Fibroblast of skin of right quadriceps (primary cell): ENCODE data around the gene TMEM151B.

Experiments
- DNase-seq: peaks from one replicate; pipeline ENCODE4 v3.0.0-alpha.2; 2013

The TMEM151B gene

GRCh38 chr6:44233567-44234100 is 36.6 kb upstream of the TMEM151B start:
- no peak for DNase-seq

DNA sequence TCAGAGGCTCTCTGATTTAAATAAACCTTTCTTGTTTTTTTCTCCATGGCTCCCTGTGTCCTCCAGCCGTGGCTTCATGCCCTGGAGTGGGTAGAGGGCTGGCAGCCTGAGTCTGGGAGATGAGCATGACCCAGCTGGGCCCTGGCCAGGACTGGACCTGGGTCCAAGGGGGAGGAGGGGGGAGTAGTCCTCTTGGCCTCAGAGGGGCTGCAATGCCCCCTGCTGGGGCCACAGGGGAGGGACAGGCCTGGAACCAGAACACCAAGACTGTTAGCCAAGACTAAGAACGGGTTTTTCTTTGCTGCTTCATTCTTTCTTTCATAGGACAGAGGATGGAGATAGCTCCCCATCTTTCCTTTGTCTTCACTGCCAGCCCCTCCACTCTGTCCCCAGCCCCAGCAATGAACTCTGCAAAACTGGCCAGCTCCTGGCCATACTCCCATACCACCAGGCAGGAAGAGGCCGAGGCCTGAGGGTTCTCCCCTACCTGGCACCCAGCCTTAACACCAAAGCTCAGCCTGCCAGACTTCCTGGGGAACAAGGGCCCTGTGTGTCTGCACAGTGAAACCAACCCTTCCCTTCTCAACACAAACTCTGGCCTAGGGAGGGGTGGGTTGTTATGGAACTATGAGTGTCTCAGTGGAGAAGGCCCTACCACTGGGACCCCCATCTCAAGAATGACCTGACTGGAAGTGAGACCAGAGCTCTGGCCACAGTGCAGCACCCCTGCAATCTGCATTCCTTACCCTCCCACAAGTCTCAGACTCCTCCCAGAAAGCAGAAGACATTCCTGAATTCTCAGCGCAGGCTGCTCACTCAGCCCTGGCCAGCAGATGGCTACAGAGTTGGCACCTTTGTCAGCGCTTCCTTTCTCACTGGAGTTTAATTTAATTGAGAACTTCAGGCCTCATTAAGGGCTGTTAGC is 35.9 kb upstream of the TMEM151B start:
- peak; percentile 72 for DNase-seq

DNA sequence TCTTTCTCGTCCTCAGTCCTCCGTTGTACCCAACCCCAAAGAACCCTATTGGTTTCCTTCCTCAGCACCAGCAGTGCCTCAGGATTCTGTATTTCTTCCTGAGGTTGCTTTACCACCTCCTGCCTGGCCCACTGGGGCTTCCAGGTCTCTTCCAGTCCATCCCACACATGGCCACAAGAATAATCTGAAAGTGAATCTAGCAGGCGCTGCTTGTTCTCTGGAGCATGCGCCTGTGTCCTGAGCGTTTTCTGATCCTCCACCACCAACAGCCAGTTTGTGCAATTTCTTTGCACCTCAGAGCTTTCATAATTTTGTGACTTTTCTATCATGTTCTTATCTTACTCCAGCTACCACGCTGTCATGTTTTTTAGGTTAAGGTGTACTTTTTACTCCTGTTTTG is 35.0 kb upstream of the TMEM151B start:
- no peak for DNase-seq

DNA sequence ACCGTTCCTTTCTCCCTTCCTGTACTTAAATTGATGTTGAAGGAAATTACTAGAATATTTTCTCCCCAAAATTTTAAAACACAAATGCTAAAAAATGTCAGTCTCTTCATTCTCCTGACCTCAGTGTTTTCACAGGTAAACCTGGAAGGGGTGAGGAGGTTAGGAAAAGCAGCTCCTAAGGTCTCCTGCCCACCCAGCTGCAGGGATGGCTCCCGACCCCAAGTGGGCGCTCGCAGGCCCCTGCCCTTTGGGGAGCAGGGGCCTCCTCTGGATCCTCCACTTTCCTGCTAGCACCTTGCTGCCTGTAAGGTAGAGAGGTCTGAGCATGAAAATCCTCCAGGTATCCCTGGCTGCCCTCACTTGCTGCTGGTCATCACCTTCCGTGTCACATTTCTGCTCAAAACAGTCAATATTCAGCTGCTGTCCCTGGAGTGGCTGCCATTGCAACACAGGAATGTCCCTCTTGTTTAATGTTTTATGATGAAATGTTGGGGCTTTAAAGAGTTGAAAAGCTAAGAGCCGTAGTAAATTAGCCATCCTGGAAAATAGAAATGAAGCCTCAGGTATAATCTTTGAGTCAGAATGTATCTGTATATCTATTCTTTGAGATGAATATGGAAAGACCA is 34.2 kb upstream of the TMEM151B start:
- DNase-seq = no peak

- peak; percentile 91 for DNase-seq
These were observed 33.0 kb upstream of the TMEM151B start for GRCh38 chr6:44237021-44237812.

DNA sequence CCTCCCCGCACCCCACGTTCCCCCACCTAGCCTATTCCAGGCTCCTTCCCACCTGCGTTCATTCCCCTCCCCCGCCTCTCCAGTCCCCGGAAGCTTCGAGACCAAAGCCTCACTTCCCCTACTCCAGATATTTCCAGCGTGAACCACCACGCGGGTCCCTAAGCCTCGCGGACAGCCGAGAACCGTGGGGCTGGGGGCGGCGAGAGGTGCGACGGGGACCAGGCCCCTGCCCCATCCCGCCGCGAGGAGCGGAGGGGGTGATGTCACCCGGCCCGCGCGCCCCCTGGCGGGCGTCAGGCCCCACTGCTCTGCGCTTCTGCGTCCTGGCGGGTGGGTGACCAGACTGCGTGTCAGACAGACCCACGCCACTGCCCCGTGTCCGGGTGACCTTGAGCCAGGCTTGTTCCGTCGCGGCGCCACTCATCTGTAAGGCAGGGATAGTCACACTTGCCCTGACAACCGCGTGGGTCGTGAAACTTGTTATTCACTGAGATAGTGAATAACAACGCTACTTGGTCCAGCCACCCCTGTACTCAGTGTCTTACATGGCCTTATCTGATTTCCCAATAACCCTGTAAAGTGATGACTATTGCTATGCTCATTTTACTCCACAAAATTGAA is 32.3 kb upstream of the TMEM151B start:
- DNase-seq = peak; percentile 62

GRCh38 chr6:44238687-44239350 is 31.4 kb upstream of the TMEM151B start:
- DNase-seq = no peak

GRCh38 chr6:44243345-44243744 is 26.9 kb upstream of the TMEM151B start:
- no peak for DNase-seq

DNA sequence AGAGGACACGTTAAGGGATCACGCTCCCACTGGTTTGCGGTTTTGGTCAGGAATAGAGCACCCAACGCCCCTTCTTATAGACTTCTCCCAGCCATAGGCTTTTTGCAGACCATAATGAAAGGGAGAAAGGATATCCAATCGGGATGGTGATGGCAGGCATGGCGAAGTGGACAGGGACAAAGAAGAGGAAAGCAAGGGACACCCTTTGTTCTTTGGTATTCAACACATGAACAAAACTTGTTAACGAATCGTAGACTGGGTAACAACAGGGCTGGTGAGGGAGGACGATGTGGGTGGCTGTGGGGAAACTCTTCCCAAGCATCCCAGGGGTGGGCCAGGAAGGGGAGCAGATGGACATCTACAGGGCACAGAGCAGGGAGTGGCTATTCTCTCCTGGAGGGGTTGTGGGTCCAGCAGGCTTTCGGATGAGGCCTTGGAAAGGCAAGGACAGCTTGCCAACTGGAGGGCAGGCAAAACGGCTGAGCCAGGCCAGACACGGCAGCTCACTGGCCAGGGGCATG is 24.8 kb upstream of the TMEM151B start:
- DNase-seq = no peak

GRCh38 chr6:44245912-44246662 is 24.2 kb upstream of the TMEM151B start:
- peak; percentile 81 for DNase-seq

GRCh38 chr6:44246663-44247337 is 23.4 kb upstream of the TMEM151B start, which contains the start of gene HSP90AB1:
HSP90AB1 (plus strand) TSS chr6:44247101; CDS start chr6:44248630, 1,529 bp downstream.
- peak; percentile 98 for DNase-seq

DNA sequence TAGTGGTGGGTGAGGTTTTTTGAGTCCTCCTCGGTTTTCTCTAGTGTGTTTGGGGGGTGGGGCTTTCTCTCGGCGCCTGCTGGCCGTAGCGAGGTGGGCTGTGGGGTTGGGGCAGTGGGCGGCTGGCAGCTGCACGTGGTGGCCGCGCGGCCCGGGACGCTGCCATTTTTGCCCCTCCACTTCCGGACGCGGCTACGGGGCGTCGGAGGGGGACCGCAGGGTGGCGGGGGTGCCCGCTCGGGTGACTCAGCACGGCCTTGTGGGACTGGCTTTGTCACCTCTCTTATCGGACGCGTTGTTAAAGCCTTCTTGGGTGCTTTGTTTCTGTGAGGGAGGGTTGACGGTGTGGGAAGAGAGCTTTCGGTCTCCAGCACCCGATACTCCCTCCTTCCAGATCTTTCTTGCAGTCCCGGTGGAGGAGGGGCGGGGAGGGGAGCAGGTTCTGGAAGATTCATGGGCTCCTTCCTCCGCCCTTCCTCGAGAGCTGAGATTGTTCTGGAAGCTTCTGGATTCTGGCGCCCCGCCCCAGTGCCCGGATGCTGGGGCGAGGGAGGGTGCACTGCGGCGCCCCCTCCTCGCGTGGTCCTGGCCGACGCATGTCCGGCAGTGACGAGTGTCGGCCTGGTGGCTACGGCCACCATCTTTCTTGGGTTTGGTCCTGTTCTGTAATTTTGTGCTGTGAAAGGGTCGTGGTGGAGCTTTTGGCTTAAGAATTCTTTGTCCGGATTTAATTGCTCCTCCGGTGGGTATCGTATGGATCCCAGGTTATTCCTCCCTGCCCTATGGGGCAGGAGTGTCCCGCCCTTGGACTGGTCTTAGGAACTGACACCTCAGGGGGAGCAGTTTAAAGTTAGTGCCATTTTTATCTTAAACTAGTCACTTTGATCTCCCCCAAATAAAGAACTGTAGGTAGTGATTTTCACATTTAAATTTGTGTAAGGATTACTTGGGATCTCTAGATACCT is 22.6 kb upstream of the TMEM151B start:
- DNase-seq = peak; percentile 54

GRCh38 chr6:44248579-44248978 is 21.7 kb upstream of the TMEM151B start:
- DNase-seq = no peak

- DNase-seq = no peak
These were observed 21.0 kb upstream of the TMEM151B start for GRCh38 chr6:44249082-44249748.

GRCh38 chr6:44250067-44250717 is 20.1 kb upstream of the TMEM151B start:
- no peak for DNase-seq

- no peak for DNase-seq
These were observed 19.5 kb upstream of the TMEM151B start for GRCh38 chr6:44250718-44251123.

DNA sequence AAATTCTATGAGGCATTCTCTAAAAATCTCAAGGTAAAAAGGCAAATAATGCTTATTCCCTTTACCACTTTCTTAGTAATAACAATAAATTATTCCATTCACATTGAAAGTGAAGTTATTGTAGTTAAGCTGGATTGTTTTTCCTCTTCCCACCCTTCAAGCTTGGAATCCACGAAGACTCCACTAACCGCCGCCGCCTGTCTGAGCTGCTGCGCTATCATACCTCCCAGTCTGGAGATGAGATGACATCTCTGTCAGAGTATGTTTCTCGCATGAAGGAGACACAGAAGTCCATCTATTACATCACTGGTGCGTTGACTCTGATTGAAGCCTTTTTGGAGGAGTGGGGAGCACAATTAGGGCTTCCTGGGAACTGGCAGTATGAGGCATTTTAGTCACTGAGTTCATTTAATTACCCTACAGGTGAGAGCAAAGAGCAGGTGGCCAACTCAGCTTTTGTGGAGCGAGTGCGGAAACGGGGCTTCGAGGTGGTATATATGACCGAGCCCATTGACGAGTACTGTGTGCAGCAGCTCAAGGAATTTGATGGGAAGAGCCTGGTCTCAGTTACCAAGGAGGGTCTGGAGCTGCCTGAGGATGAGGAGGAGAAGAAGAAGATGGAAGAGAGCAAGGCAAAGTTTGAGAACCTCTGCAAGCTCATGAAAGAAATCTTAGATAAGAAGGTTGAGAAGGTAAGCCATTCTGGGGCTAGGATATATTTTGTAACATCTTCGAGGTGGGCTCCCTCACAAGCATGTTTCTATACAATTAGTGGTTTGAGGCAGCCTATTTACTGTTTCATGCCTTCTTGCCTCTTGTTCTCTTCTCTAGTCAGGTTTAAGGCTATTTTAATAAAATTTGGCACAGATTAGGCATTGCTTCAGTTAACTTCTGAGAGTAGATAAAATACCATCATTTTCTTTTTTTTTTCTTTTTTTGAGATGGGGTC is 18.4 kb upstream of the TMEM151B start:
- DNase-seq = no peak
